ENCODE measurements around the gene KLHL26.

Gene KLHL26

DNA sequence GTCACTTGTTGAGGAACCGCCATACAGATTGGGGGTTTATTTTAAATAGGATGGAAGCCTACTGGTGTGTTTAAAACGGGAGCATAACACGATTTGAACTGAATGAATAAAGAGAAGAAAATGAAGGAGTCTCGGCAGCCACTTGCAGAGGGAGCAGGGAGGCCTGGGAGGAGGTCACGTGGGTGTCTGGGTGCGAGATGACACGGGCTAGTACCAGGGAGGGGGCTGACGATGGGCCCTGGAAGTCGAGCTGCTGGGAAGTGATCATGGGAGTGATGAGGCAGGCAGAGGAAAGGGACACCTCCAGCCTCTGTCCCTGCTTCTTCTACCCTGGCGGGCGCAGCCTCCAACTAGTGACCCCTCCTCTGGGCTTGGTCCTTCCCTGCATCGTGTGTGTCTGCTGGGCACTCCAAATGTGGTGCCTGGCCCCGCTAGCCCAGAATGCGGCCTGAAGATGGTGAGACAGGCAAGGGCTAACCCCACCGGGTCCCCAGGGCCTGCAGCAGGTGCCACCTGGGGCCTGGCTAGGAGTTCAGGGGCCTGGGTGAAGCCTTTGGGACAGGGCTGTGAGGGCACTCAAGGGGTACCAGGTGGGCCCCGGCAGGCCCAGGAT lies 82.1 kb downstream of the KLHL26 start:
- DNase-seq (ENCODE audit: low read depth): no peak

DNA sequence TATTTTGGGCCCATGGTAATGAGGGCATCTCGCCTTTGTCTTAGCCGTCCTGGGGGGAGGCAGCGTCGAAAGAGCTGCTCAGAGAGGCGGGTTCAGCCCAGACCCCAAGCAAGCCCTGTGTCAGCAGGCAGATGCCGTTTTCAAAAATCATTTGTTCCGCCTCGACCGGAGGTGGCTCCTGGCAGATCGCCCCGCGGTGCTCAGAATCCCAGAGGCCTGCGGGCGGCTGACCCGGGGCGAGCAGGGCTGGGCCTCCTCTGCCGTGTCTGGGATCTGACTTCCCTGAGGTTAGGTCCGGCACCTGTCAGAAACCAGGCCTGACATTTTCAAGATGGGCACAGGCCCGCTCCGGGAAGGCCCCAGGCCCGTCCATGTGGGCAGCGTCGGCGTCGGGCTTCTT lies 82.7 kb downstream of the KLHL26 start:
- no peak for DNase-seq (ENCODE audit: low read depth)

All from fibroblast of gingiva (primary cell).